ENCODE measurements around the gene GPR84. TPM values are rescaled to one million over a fixed set of nuclear protein-coding genes. Genes with fewer than 3 reads are reported as not detected.

The GPR84 gene
- total RNA-seq, 4 donors from 2014 or later: not detected

GRCh38 chr12:54392485-54393206 lies 28.4 kb upstream of the GPR84 start:
- TF ChIP-seq CTCF (IDR thresholded peaks at IDR 0.05) (no peak), EP300 (IDR thresholded peaks at IDR 0.05; ENCODE audit: low read depth) (no peak), POLR2AphosphoS5 (IDR thresholded peaks at IDR 0.05) (no peak), POLR2A (IDR thresholded peaks at IDR 0.05) (no peak)
- Histone ChIP-seq H3K4me1 (peaks cover 5 to 18% (median 8%) of the 10 kb centered on the region in 4 donors), H3K4me3 (no peak overlapping the region), H3K27me3 (no peaks in the 10 kb centered on the region), H3K36me3 (peaks cover 0 to 18% (median 7%) of the 10 kb centered on the region in 4 donors), H3K9me3 (no peaks in the 10 kb centered on the region), H3K27ac (peak overlapping the region in 1 of 4 donors; percentile 42)
- in situ Hi-C loops (cut with MboI; ENCODE audit: low pct_ligation_motif_present in 1 of 4, low pct_unique_long_range_greater_than_20kb in 1 of 4, low sequenced_read_pairs in 3 of 4): no loop called here
- intact Hi-C loops (cut with DNase I; ENCODE audit: low total_unique reads): no loop called here
- DNase-seq: no peak
- WGBS, 2 donors (ENCODE audit: low coverage in 1 of 2): 53 to 84% methylated on average over 3 to 8 of the region's 8 CpGs

GRCh38 chr12:54390668-54391551 lies 26.6 kb upstream of the GPR84 start:
- DNase-seq: peak; percentile 69
- Histone ChIP-seq H3K36me3 (peaks cover 0 to 5% (median 2%) of the 10 kb centered on the region in 4 donors), H3K9me3 (no peaks in the 10 kb centered on the region), H3K27me3 (no peaks in the 10 kb centered on the region), H3K4me1 (peaks cover 5 to 19% (median 8%) of the 10 kb centered on the region in 4 donors), H3K27ac (peak overlapping the region; percentile 22 to 53 (median 36)), H3K4me3 (peak overlapping the region; percentile 21 to 46 (median 33))
- TF ChIP-seq POLR2AphosphoS5 (IDR thresholded peaks at IDR 0.05) (no peak), POLR2A (IDR thresholded peaks at IDR 0.05) (no peak), EP300 (IDR thresholded peaks at IDR 0.05; ENCODE audit: low read depth) (no peak), CTCF (IDR thresholded peaks at IDR 0.05) (no peak)
- WGBS, 2 donors (ENCODE audit: low coverage in 1 of 2): 18 to 30% methylated on average over 8 to 51 of the region's 51 CpGs
- intact Hi-C loops (cut with DNase I; ENCODE audit: low total_unique reads) (no loop called here), in situ Hi-C loops (cut with MboI; ENCODE audit: low pct_ligation_motif_present in 1 of 4, low pct_unique_long_range_greater_than_20kb in 1 of 4, low sequenced_read_pairs in 3 of 4) (no loop called here)

GRCh38 chr12:54390176-54390667 lies 25.9 kb upstream of the GPR84 start:
- H3K9me3 ChIP-seq: no peaks in the 10 kb centered on the region
- no peak overlapping the region for H3K27ac ChIP-seq
- no peak overlapping the region for H3K4me3 ChIP-seq
- DNase-seq: no peak
- TF ChIP-seq POLR2A (IDR thresholded peaks at IDR 0.05) (no peak), EP300 (IDR thresholded peaks at IDR 0.05; ENCODE audit: low read depth) (no peak), POLR2AphosphoS5 (IDR thresholded peaks at IDR 0.05) (no peak), CTCF (IDR thresholded peaks at IDR 0.05) (no peak)
- no peaks in the 10 kb centered on the region for H3K36me3 ChIP-seq
- no peaks in the 10 kb centered on the region for H3K27me3 ChIP-seq
- 65% methylated on average over 7 of the region's 7 CpGs; no CpG with 5 or more reads in 1 of the 2 donors for WGBS, 2 donors (ENCODE audit: low coverage in 1 of 2)
- in situ Hi-C loops (cut with MboI; ENCODE audit: low pct_ligation_motif_present in 1 of 4, low pct_unique_long_range_greater_than_20kb in 1 of 4, low sequenced_read_pairs in 3 of 4): no loop called here
- intact Hi-C loops (cut with DNase I; ENCODE audit: low total_unique reads): no loop called here
- H3K4me1 ChIP-seq: peaks cover 9 to 26% (median 12%) of the 10 kb centered on the region in 4 donors

GRCh38 chr12:54389607-54390175 lies 25.4 kb upstream of the GPR84 start:
- 83% methylated on average over 5 of the region's 5 CpGs; no CpG with 5 or more reads in 1 of the 2 donors for WGBS, 2 donors (ENCODE audit: low coverage in 1 of 2)
- H3K4me1 ChIP-seq: peaks cover 9 to 32% (median 16%) of the 10 kb centered on the region in 4 donors
- no peaks in the 10 kb centered on the region for H3K36me3 ChIP-seq
- no peak for DNase-seq
- no peak overlapping the region for H3K4me3 ChIP-seq
- in situ Hi-C loops (cut with MboI; ENCODE audit: low pct_ligation_motif_present in 1 of 4, low pct_unique_long_range_greater_than_20kb in 1 of 4, low sequenced_read_pairs in 3 of 4) (no loop called here), intact Hi-C loops (cut with DNase I; ENCODE audit: low total_unique reads) (no loop called here)
- TF ChIP-seq CTCF (IDR thresholded peaks at IDR 0.05) (no peak), POLR2AphosphoS5 (IDR thresholded peaks at IDR 0.05) (no peak), EP300 (IDR thresholded peaks at IDR 0.05; ENCODE audit: low read depth) (no peak), POLR2A (IDR thresholded peaks at IDR 0.05) (no peak)
- H3K27me3 ChIP-seq: no peaks in the 10 kb centered on the region
- H3K27ac ChIP-seq: no peak overlapping the region
- no peaks in the 10 kb centered on the region for H3K9me3 ChIP-seq

All from transverse colon (tissue), 4 donors.